K562 (cell line): ENCODE data around the gene PDIA5. TPM values are rescaled to one million over a fixed set of nuclear protein-coding genes. Genes with fewer than 3 reads are reported as not detected.

Experiments
- ATAC-seq: fragments of 200-7000 bp; cut with Tn5 transposase; 3 replicates; pipeline ENCODE4 v1.9.1; 2020; ENCODE audit warnings: moderate library complexity
- BruUV-seq: library from RNA; stranded (reverse); fragments of 400-500 nt; replicated peaks from 2 replicates; lab custom pipeline; 2021; lab: Mats Ljungman, UMichigan
- CTCF ChIA-PET: fragments of 300-600 bp; formaldehyde crosslinking; extraction: SDS; loops from one replicate; lab custom pipeline; 2021; ENCODE audit warnings: low intra/inter-chr PET ratio; lab: Yijun Ruan, JAX
- POLR2A ChIA-PET: fragments of 300-600, 350-650 bp; sonication (Branson Sonifier 250); formaldehyde crosslinking; extraction: SDS; loops from one replicate; lab custom pipeline; 2021; ENCODE audit warnings: antibody characterized with exemption, inconsistent platforms; lab: Yijun Ruan, JAX
- DNase-seq, 4 experiments: peaks; one replicate each; pipeline versions ENCODE4 v3.0.0 to v3.0.0-alpha.2; 2011 to 2018; ENCODE audit warnings: low spot score in 3 of 4, mixed read lengths in 3 of 4; ENCODE audit errors: extremely low read depth in 1 of 4
- FAIRE-seq: peaks from 2 replicates; lab custom pipeline; 2011; peaks lifted over from hg19 to GRCh38; lab: Jason Lieb, UNC
- H2AFZ ChIP-seq: 2 replicates; pipeline ENCODE4 v1.6.0; 2011; ENCODE audit warnings: low read depth, low read length, control low read depth, inconsistent platforms
- H3K27ac ChIP-seq: fragments of 200-600 bp; 3 replicates; pipeline ENCODE4 v1.8.0; 2011; ENCODE audit warnings: low read depth, mild to moderate bottlenecking, control low read depth, inconsistent platforms, low read length, moderate library complexity, mixed read lengths; ENCODE audit errors: extremely low read depth
- H3K27me3 ChIP-seq, 2 experiments: fragments of 300-600 bp in 1 of 2; 2 replicates in 1 of 2; 3 replicates in 1 of 2; pipeline versions ENCODE4 v1.6.0 to v1.8.0; 2011; ENCODE audit warnings: inconsistent platforms in 2 of 2, low read length in 2 of 2, mild to moderate bottlenecking in 1 of 2, mixed read lengths in 1 of 2, moderate library complexity in 1 of 2; ENCODE audit not compliant: control insufficient read depth in 2 of 2, insufficient read depth in 2 of 2
- H3K36me3 ChIP-seq: fragments of 300-600 bp; 3 replicates; pipeline ENCODE4 v1.8.0; 2011; ENCODE audit warnings: mild to moderate bottlenecking, low read length, inconsistent platforms; ENCODE audit not compliant: control insufficient read depth, insufficient read depth
- H3K4me1 ChIP-seq, 2 experiments: fragments of 200-600 bp in 1 of 2; replicated peaks in 1 of 2; 2 replicates in 1 of 2; 3 replicates in 1 of 2; pipeline versions ENCODE4 v1.5.1 to v1.8.0; 2011; ENCODE audit warnings: inconsistent platforms in 2 of 2, low read length in 2 of 2, mild to moderate bottlenecking in 1 of 2, mixed read lengths in 1 of 2, moderate library complexity in 1 of 2; ENCODE audit not compliant: control insufficient read depth in 2 of 2, insufficient read depth in 2 of 2
- H3K4me2 ChIP-seq: 2 replicates; pipeline ENCODE4 v1.6.1; 2011; ENCODE audit warnings: low read length, control low read depth, inconsistent platforms, mixed read lengths; ENCODE audit not compliant: insufficient read depth
- H3K4me3 ChIP-seq: fragments of 200-600 bp; sonication (generic), shearing (Covaris generic); 2 replicates; pipeline ENCODE4 v1.5.1; 2016; ENCODE audit warnings: control low read depth, inconsistent platforms
- H3K79me2 ChIP-seq: fragments of 200-600 bp; 3 replicates; pipeline ENCODE4 v1.8.0; 2011; ENCODE audit warnings: low read length, inconsistent platforms; ENCODE audit not compliant: control insufficient read depth, insufficient read depth
- H3K9ac ChIP-seq, 2 experiments: 2 replicates each; pipeline versions ENCODE4 v1.6.0 to v1.6.1; 2011; ENCODE audit warnings: low read depth in 2 of 2, low read length in 2 of 2, control low read depth in 1 of 2, inconsistent platforms in 1 of 2, mild to moderate bottlenecking in 1 of 2, mixed read lengths in 1 of 2; ENCODE audit not compliant: insufficient read depth in 1 of 2
- H3K9me1 ChIP-seq: one replicate; pipeline ENCODE4 v1.6.0; 2011; ENCODE audit warnings: inconsistent platforms, mild to moderate bottlenecking, low read length, moderate library complexity; ENCODE audit not compliant: control insufficient read depth, insufficient read depth
- H3K9me3 ChIP-seq: replicated peaks from 2 replicates; pipeline ENCODE4 v1.5.1; 2011; ENCODE audit warnings: low read depth, low read length, inconsistent platforms; ENCODE audit not compliant: control insufficient read depth, insufficient read depth
- H4K20me1 ChIP-seq: replicated peaks from 2 replicates; pipeline ENCODE4 v1.6.1; 2011; ENCODE audit warnings: low read length, inconsistent platforms, mixed read lengths; ENCODE audit not compliant: control insufficient read depth, insufficient read depth
- KAT7 ChIP-seq: sonication (generic); formaldehyde crosslinking; IDR thresholded peaks from 2 replicates; pipeline ENCODE4 v1.8.0; 2022; ENCODE audit warnings: missing genetic modification reagents, mild to moderate bottlenecking, borderline replicate concordance
- XRCC5 ChIP-seq: fragments of 200-400 bp; formaldehyde crosslinking; IDR thresholded peaks from 2 replicates; pipeline ENCODE4 v1.6.1; 2017; ENCODE audit warnings: low read depth, mild to moderate bottlenecking, low read length
- YBX1 ChIP-seq: fragments of 450-650 bp; IDR thresholded peaks from 2 replicates; pipeline ENCODE4 v1.7.1; 2016; ENCODE audit warnings: mild to moderate bottlenecking
- ZZZ3 ChIP-seq: fragments of 450-650 bp; IDR thresholded peaks from 2 replicates; pipeline ENCODE4 v1.6.1; 2016; ENCODE audit warnings: antibody characterized with exemption, mild to moderate bottlenecking, moderate library complexity
- WGBS: fragments of 100-300 bp; shearing (Covaris generic); methylation state at CpG from one replicate; pipeline ENCODE4 v1.1.6; 2016; ENCODE audit warnings: low coverage, mixed read lengths; ENCODE audit not compliant: insufficient coverage; ENCODE audit errors: missing lambda C conversion rate; 5-methylcytosine and 5-hydroxymethylcytosine counted together
- in situ Hi-C: fragments of 300-500 bp; cut with MboI; formaldehyde crosslinking; loops from 4 replicates; pipeline ENCODE4 v1.15.0; 2018; ENCODE audit warnings: inconsistent platforms, mixed read lengths
- intact Hi-C: fragments of 100-400 bp; cut with micrococcal nuclease; formaldehyde crosslinking; loops from 2 replicates; pipeline ENCODE4 v1.14.2; 2022
- polyA plus RNA-seq, 8 experiments: library from polyadenylated mRNA; depleted of rRNA in 4 of 8; stranded (reverse) in 5 of 8; unstranded in 3 of 8; fragments of >200 nt; fragmentation: Nextera tagmentation in 2 of 8; fragmentation: Illumina TruSeq in 1 of 8; extraction: Ambion mirVana in 2 of 8; extraction: Trizol in 1 of 8; gene quantifications; 2 replicates each; pipeline versions ENCODE4 v1.2.1 to v1.2.3, GENCODE V29; 2011 to 2014; ENCODE audit warnings: inconsistent platforms in 1 of 8, missing spikeins in 1 of 8
- total RNA-seq, 7 experiments: library from RNA; depleted of rRNA in 6 of 7; stranded (reverse); fragments of >200 nt in 6 of 7; fragmentation: Illumina TruSeq in 2 of 7; extraction: Trizol in 2 of 7; gene quantifications; 2 replicates each; pipeline versions ENCODE4 v1.2.1 to v1.2.3, GENCODE V29; 2011 to 2021; ENCODE audit warnings: low replicate concordance in 1 of 7
- TF ChIP-seq, protein P1 (sequence below): sonication (generic); IDR thresholded peaks from 2 replicates; pipeline ENCODE4 v1.6.1; 2016

PDIA5 gene
- total and polyA plus RNA-seq, 9 of the 15 experiments (the other 6 are each of a cell fraction or from before 2014, with no cell fraction given), result 3.4 to 31.8 (median 19.6) TPM

DNA sequence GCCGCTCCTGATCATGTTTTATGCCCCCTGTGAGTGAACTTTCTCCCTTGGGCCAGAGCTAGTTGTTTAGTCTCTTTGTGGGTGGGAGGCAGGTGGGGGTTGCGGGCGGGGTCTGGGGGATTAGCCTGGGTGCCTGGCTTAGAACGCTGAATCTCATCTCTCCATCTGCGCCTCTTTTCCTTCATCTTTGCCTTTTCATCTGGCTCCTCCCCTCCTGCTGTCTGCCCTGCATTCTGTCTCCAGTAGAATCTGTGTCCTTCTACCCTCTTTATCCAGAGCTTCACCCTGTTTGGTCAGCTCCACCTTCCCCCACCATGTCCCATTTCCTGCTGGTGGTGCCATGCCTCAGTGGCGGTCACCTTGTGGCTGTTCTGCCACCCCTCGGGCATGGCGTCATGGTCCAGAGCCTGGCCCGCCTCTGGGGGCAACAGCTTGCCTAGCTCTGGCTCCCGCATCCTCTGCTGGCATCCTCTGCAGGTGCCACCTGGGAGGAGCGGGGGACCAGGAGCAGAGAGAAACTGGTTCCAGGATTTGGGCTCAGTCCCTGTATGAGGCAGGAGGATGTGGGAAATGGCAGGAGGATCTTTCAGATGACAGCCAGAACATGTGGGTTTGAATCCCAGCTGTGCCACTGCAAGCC, 44.3 kb downstream of the PDIA5 start:
- no peaks in the 10 kb centered on the region for H3K9me1 ChIP-seq
- H3K4me1 ChIP-seq, result no peaks in the 10 kb centered on the region
- no peaks in the 10 kb centered on the region for H3K9me3 ChIP-seq
- in situ Hi-C loops, result no loop called here
- peaks cover 75% of the 10 kb centered on the region; the same call in 2 of the 3 replicates for H3K36me3 ChIP-seq
- ATAC-seq (no peak), DNase-seq (no peak), FAIRE-seq (no peak)
- H3K4me2 ChIP-seq, result no peak overlapping the region
- ChIA-PET POLR2A (interaction anchor here (0.7 kb wide), 1 partner anchor 8 kb away, joined by 3 read pairs; no protein-coding TSS in a partner anchor), CTCF (no interaction called here)
- no peaks in the 10 kb centered on the region for H3K27me3 ChIP-seq
- no peak overlapping the region for H3K9ac ChIP-seq
- H3K79me2 ChIP-seq, result no peaks in the 10 kb centered on the region
- intact Hi-C loops, result no loop called here
- TF ChIP-seq ZZZ3 (no peak), YBX1 (no peak), KAT7 (CRISPR knock-in tag) (no peak), XRCC5 (no peak)
- TF ChIP-seq, protein P1, sequence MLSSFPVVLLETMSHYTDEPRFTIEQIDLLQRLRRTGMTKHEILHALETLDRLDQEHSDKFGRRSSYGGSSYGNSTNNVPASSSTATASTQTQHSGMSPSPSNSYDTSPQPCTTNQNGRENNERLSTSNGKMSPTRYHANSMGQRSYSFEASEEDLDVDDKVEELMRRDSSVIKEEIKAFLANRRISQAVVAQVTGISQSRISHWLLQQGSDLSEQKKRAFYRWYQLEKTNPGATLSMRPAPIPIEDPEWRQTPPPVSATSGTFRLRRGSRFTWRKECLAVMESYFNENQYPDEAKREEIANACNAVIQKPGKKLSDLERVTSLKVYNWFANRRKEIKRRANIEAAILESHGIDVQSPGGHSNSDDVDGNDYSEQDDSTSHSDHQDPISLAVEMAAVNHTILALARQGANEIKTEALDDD, result no peak
- 91% methylated on average over 7 of the region's 11 CpGs for WGBS
- no peak overlapping the region for H3K4me3 ChIP-seq
- BruUV-seq, result no TSS peak
- no peaks in the 10 kb centered on the region for H4K20me1 ChIP-seq
- H3K27ac ChIP-seq, result no peak overlapping the region
- no peak overlapping the region for H2AFZ ChIP-seq
